ENCODE results near the gene ZYX. TPM values are rescaled to one million over a fixed set of nuclear protein-coding genes. Genes with fewer than 3 reads are reported as not detected.

Gene ZYX
- polyA plus RNA-seq, 1 of the 3 experiments (the other 2 are of a cell fraction) = 271 TPM

DNA sequence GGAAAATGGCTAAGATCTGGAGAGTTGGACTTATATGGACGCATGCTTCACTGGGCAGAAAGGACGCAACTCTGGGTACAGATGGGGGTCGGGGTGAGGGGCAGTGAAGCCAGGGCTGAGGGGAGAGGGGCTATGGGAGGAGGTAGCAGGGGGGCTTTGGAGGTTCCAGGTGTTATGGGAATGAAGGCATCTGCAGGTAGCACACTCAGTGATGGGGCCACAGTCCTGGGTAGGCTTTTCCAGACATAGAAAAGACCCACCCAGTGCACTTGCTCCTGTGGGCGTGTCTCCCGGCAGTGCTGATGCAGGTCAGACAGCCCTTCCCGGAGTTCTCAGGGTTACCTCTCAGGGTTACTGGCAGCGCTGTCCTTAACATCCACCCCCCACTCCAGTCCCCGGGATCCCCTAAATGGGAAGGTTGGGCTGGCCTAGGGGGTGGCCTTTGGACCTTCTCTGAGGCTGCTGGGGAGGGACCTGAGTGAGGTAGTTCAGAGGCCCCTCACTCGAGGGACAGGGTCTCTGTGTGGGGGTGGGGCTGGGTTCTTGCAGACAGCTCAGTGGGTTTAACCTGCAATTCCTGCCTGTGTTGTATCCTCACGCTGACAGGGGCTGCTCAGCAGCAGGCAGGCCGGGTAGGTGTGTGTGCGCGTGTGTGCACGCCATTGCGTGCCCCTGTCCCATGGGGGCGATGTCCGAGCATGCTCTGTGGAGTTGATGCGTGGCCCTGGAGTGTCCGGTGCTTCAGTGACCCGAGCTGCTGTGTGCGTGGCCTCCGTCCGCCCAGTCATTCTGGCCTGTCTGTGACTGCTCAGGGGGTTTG is 6.2 kb downstream of the ZYX start:
- 88% methylated on average over 12 of the region's 23 CpGs for WGBS (ENCODE audit: low lambda C conversion rate)
- DNase-seq = no peak
- H3K36me3 ChIP-seq (replicated peaks in 1 of 2; ENCODE audit: control insufficient read depth in 1 of 2, insufficient read depth in 2 of 2, low read length in 1 of 2) = peaks cover 72 to 87% of the 10 kb centered on the region in 2 experiments
- peak overlapping the region in 1 of 2 experiments; percentile 100; a peak in 1 of 4 replicates for H3K27ac ChIP-seq (ENCODE audit: low read depth in 2 of 2, low read length in 1 of 2)
- H2AFZ ChIP-seq (ENCODE audit: low read depth) = no peak overlapping the region
- H4K20me1 ChIP-seq (ENCODE audit: insufficient read depth) = peaks cover 100% of the 10 kb centered on the region
- H3K4me1 ChIP-seq (ENCODE audit: control insufficient read depth in 1 of 2, insufficient read depth in 2 of 2, low read depth in 1 of 2, low read length in 1 of 2) = peaks cover 14 to 71% of the 10 kb centered on the region in 2 experiments; a peak in 3 of 4 replicates
- H3K4me3 ChIP-seq (ENCODE audit: low read depth in 2 of 2, low read length in 1 of 2) = peak overlapping the region in 1 of 2 experiments; percentile 3; a peak in 1 of 4 replicates
- POLR2A ChIA-PET = interaction anchor here (0.9 kb wide), 1 partner anchor 124 kb away, joined by 4 read pairs; the partner anchor contains the start of gene GSTK1
- no peaks in the 10 kb centered on the region for H3K9me2 ChIP-seq
- TF ChIP-seq FOXM1 (IDR thresholded peaks at IDR 0.05; ENCODE audit: low read depth) = no peak
- TF ChIP-seq, protein P1, sequence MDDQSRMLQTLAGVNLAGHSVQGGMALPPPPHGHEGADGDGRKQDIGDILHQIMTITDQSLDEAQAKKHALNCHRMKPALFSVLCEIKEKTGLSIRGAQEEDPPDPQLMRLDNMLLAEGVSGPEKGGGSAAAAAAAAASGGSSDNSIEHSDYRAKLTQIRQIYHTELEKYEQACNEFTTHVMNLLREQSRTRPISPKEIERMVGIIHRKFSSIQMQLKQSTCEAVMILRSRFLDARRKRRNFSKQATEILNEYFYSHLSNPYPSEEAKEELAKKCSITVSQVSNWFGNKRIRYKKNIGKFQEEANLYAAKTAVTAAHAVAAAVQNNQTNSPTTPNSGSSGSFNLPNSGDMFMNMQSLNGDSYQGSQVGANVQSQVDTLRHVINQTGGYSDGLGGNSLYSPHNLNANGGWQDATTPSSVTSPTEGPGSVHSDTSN (IDR thresholded peaks at IDR 0.05) = 0 out of 2 replicates have a peak, but pooled peaks have one; percentile 2
- TF ChIP-seq, protein P2, sequence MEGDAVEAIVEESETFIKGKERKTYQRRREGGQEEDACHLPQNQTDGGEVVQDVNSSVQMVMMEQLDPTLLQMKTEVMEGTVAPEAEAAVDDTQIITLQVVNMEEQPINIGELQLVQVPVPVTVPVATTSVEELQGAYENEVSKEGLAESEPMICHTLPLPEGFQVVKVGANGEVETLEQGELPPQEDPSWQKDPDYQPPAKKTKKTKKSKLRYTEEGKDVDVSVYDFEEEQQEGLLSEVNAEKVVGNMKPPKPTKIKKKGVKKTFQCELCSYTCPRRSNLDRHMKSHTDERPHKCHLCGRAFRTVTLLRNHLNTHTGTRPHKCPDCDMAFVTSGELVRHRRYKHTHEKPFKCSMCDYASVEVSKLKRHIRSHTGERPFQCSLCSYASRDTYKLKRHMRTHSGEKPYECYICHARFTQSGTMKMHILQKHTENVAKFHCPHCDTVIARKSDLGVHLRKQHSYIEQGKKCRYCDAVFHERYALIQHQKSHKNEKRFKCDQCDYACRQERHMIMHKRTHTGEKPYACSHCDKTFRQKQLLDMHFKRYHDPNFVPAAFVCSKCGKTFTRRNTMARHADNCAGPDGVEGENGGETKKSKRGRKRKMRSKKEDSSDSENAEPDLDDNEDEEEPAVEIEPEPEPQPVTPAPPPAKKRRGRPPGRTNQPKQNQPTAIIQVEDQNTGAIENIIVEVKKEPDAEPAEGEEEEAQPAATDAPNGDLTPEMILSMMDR (IDR thresholded peaks at IDR 0.05) = peak; percentile 44
- TF ChIP-seq POLR2AphosphoS5 (IDR thresholded peaks at IDR 0.05; ENCODE audit: low read depth, low read length) = peak; percentile 39
- peak overlapping the region; percentile 100 for H3K4me2 ChIP-seq
- H3K27me3 ChIP-seq (ENCODE audit: insufficient read depth) = no peaks in the 10 kb centered on the region
- CTCF ChIA-PET = interaction anchor here (0.6 to 8.3 kb wide), 5 partner anchors 13 to 147 kb away, joined by 3 to 43 read pairs (median 5); no protein-coding TSS in a partner anchor
- no peak overlapping the region for H3K9ac ChIP-seq
- H3K9me3 ChIP-seq = no peaks in the 10 kb centered on the region
- H3F3A ChIP-seq (replicated peaks; ENCODE audit: insufficient read depth) = peaks cover 70% of the 10 kb centered on the region
- peaks cover 70% of the 10 kb centered on the region for H3K79me2 ChIP-seq (ENCODE audit: insufficient read depth)

DNA sequence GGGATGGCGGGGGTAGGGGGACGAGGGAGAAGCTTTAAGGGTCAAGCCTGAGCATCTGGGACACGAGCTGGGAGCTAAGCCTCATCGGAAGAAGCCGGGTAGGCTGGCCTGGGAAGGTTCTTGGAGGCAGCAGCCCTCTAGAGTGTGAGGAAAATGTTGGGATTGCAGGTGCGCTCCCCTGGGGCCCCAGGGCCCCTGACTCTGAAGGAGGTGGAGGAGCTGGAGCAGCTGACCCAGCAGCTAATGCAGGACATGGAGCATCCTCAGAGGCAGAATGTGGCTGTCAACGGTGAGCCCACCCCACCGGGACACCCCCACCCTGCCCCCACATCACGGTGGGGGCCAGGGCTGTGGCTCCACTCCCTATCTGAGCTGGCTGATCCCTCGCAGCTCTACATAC is 6.9 kb downstream of the ZYX start:
- H3K27ac ChIP-seq (ENCODE audit: low read depth in 2 of 2, low read length in 1 of 2) = peak overlapping the region in 1 of 2 experiments; percentile 100; a peak in 1 of 4 replicates
- H3K4me2 ChIP-seq = peak overlapping the region; percentile 100; the same call in 1 of the 2 replicates
- peaks cover 63% of the 10 kb centered on the region for H3K79me2 ChIP-seq (ENCODE audit: insufficient read depth)
- TF ChIP-seq POLR2AphosphoS5 (IDR thresholded peaks at IDR 0.05; ENCODE audit: low read depth, low read length) (no peak; the same call in 1 of the 2 replicates), EP300 (IDR thresholded peaks at IDR 0.05; ENCODE audit: borderline replicate concordance in 1 of 2, low read depth in 1 of 2, low read length in 1 of 2) (no peak), RCOR1 (IDR thresholded peaks at IDR 0.05; ENCODE audit: low read length) (no peak), MXI1 (IDR thresholded peaks at IDR 0.05; ENCODE audit: low read depth, low read length) (no peak), NFIC (IDR thresholded peaks at IDR 0.05; ENCODE audit: borderline replicate concordance) (no peak), USF2 (IDR thresholded peaks at IDR 0.05; ENCODE audit: borderline replicate concordance, low read depth, low read length) (no peak), CHD2 (IDR thresholded peaks at IDR 0.05; ENCODE audit: low read length, partially characterized antibody) (no peak), JUND (IDR thresholded peaks at IDR 0.05) (no peak), TAF1 (IDR thresholded peaks at IDR 0.05; ENCODE audit: borderline replicate concordance, low read depth, low read length) (no peak), FOXJ3 (CRISPR knock-in tag; IDR thresholded peaks at IDR 0.05) (no peak), TEAD4 (IDR thresholded peaks at IDR 0.05; ENCODE audit: borderline replicate concordance, insufficient read depth) (no peak), RFX5 (IDR thresholded peaks at IDR 0.05; ENCODE audit: low read length) (no peak)
- TF ChIP-seq, protein P3, sequence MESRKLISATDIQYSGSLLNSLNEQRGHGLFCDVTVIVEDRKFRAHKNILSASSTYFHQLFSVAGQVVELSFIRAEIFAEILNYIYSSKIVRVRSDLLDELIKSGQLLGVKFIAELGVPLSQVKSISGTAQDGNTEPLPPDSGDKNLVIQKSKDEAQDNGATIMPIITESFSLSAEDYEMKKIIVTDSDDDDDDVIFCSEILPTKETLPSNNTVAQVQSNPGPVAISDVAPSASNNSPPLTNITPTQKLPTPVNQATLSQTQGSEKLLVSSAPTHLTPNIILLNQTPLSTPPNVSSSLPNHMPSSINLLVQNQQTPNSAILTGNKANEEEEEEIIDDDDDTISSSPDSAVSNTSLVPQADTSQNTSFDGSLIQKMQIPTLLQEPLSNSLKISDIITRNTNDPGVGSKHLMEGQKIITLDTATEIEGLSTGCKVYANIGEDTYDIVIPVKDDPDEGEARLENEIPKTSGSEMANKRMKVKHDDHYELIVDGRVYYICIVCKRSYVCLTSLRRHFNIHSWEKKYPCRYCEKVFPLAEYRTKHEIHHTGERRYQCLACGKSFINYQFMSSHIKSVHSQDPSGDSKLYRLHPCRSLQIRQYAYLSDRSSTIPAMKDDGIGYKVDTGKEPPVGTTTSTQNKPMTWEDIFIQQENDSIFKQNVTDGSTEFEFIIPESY (IDR thresholded peaks at IDR 0.05; ENCODE audit: borderline replicate concordance, low read depth) = no peak
- TF ChIP-seq, protein P1 (IDR thresholded peaks at IDR 0.05) = no peak

More for the DNA sequence above, 6.9 kb downstream of the ZYX start:
- Histone ChIP-seq H3K4me1 (ENCODE audit: control insufficient read depth in 1 of 2, insufficient read depth in 2 of 2, low read depth in 1 of 2, low read length in 1 of 2) (peaks cover 12 to 68% of the 10 kb centered on the region in 2 experiments; a peak in 3 of 4 replicates), H4K20me1 (ENCODE audit: insufficient read depth) (peaks cover 100% of the 10 kb centered on the region), H3K27me3 (ENCODE audit: insufficient read depth) (no peaks in the 10 kb centered on the region), H3K36me3 (replicated peaks in 1 of 2; ENCODE audit: control insufficient read depth in 1 of 2, insufficient read depth in 2 of 2, low read length in 1 of 2) (peaks cover 66 to 82% of the 10 kb centered on the region in 2 experiments), H2AFZ (ENCODE audit: low read depth) (no peak overlapping the region), H3K9ac (no peak overlapping the region), H3K9me3 (no peaks in the 10 kb centered on the region), H3K4me3 (ENCODE audit: low read depth in 2 of 2, low read length in 1 of 2) (no peak overlapping the region), H3K9me2 (no peaks in the 10 kb centered on the region), H3F3A (replicated peaks; ENCODE audit: insufficient read depth) (peaks cover 77% of the 10 kb centered on the region)
- DNase-seq = no peak
- ChIA-PET POLR2A (interaction anchor here (0.9 kb wide), 1 partner anchor 125 kb away, joined by 4 read pairs; the partner anchor contains the start of gene GSTK1), CTCF (interaction anchor here (0.7 to 8.3 kb wide), 6 partner anchors 12 to 173 kb away, joined by 4 to 43 read pairs (median 6); no protein-coding TSS in a partner anchor)
- WGBS (ENCODE audit: low lambda C conversion rate) = 87% methylated on average over 8 of the region's 10 CpGs
